GM18505 (cell line): ENCODE results near the gene POLR3GL.
A peak's percentile ranks its signal among the peaks of the same experiment; 100 is the strongest.

ENCODE experiments used
- ATAC-seq: cut with Tn5 transposase; IDR thresholded peaks from one replicate; pipeline ENCODE4 v1.9.1; 2021; ENCODE audit not compliant: unreplicated experiment
- POLR2A ChIP-seq: IDR thresholded peaks from 4 replicates; pipeline ENCODE4 v1.6.1; 2011; ENCODE audit warnings: borderline replicate concordance; ENCODE audit not compliant: insufficient read depth, insufficient read length; ENCODE audit errors: extremely low read depth

Gene POLR3GL

GRCh38 chr1:145956781-145957442 lies 7.6 kb upstream of the POLR3GL start:
- ATAC-seq, result no peak
- TF ChIP-seq POLR2A, result no peak

DNA sequence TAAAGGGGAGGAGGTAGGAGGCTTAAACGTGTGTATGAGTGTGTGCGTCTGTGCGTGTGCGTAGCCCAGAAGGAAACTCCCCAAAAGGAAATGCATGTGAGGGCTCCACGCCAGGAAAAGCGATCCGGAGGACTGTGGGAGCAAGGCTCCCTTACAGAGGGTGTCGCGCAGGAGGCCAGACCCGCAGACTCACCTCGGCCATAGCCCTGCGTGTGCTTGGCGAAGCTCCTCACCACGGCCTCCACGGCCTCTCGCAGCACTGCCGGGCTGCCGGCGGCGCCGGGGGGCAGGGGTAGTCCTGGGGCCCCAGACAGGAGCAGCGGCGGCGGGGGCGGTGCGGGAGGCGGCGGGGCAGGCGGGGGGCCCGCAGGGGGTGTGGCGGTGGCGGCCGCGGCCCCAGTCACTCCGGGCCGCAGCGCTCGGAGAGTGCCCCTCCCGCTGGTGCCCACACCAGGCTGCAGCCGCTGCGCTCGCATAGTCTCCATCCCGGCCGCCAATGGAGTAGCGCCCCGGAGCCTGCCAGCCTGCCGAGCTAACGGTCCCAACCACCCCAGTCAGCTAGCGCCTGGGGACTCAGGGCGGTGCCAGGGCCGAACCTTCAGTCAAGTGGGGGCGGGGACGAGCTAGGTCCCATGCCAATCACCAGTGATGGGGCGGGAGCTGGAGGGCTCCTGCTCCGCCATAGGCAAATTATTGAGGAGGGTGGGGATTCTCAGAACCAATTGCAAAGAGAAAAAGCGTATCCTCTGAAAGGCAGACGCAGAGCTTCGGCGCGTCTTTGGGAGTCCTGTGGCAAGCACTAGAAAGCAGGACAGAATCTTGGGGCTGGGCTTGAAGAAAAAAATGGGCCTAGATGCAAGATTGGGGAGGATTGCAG lies 6.8 kb upstream of the POLR3GL start, which contains the start of gene LIX1L:
TSS of gene LIX1L (minus strand) at position 575 of the 877 bp plus-strand sequence. CDS start at position 485, 90 bp downstream.
- peak; percentile 77 for TF ChIP-seq POLR2A
- peak; percentile 88 for ATAC-seq

DNA sequence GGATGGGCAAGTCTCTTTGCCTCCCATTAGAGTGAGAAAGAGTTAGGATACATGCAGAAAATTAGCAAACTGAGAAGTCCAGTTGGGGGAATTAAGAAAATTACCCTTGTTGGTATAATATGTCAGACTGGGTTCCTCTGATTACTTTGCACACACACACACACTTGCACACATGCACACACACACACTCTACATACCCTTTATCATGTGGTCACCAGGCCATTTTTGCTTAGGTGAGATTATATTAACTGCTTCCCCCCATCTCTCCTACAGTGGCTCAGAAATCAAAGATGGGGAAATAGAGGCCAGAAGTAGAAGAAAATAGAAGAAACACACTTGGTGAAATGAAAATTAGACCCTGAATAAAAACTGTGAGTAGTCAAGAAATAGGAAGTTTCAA lies 5.8 kb upstream of the POLR3GL start:
- TF ChIP-seq POLR2A, result no peak
- ATAC-seq, result no peak

GRCh38 chr1:145959333-145959732 lies 5.2 kb upstream of the POLR3GL start:
- no peak for TF ChIP-seq POLR2A
- no peak for ATAC-seq

DNA sequence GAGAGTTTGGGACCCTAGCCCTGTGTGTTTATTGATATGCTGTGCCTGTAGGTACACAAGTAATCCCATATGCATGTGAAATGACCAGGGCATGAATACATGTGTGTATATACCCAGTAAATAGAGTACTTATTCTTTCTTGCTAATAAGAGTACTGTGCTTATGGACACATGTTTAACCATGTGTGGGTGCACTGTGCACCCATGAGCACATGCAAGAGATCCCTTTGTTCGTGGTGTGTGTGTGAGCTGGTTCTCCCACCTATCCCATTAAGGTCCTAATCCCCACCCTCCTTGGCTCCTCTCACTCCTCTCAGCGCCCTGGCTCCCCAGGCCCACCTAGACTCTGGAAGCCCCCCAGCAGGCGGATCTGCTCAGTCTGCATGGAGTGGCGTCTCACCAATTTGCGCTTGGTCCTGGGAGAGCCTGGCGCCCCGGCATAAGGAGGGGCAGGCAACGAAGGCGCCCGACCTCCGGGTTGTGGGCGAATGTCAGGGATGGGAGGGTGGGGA lies 4.5 kb upstream of the POLR3GL start:
- no peak for ATAC-seq
- TF ChIP-seq POLR2A, result no peak

DNA sequence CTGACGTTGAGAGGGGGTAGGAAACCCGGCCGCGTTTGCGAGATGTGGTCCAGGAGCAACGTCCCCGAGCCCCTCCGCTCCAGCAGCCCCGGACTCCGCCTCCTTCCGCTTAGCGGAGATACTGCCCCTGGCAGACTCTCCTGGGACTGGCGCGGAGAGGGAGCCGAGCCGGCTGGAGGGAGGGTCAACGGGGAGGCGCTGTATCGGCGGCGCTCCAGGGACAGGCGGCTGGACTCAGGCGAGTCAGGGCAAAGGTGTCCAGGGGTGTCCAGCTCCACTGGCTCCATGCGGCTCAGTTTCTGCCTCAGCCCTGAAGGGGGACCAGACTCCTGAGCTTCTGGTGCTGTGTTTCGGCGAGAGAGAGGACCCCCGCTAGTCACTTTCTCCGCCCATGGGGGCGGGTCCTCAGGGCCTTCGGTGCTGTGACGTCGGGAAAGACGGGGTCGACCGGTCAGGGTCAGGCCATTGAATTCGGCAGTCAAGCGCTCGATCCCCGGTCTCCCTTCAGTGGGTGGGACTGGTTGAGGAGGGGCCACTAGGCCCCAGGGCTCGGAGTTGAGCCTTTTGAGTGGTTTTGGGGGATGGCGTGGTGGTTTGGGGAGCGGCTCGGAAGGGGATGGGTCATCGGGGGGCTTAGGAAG lies 3.9 kb upstream of the POLR3GL start:
- TF ChIP-seq POLR2A, result peak; percentile 34
- ATAC-seq, result no peak

DNA sequence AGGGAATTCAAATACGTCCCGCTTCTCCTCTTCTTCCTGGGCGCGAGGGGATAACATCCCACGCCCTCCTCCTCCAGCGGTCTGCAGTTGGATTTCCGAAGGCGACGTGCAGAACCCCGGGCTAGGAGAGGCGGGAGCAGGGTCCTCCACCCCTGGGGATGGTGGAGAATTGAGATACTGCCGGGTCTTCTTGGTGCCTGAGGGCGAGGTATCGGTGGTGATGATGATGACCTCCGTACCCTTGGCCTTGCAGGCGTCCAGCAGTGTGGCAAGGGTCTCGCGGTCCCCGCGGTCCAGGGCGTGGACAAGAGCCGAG lies 3.4 kb upstream of the POLR3GL start:
- ATAC-seq, result no peak
- TF ChIP-seq POLR2A, result no peak

GRCh38 chr1:145961425-145962156 lies 2.9 kb upstream of the POLR3GL start:
- no peak for TF ChIP-seq POLR2A
- ATAC-seq, result no peak

GRCh38 chr1:145962157-145963102 lies 2.1 kb upstream of the POLR3GL start:
- ATAC-seq, result no peak
- no peak for TF ChIP-seq POLR2A

GRCh38 chr1:145963265-145964019 lies 1.0 kb upstream of the POLR3GL start:
- ATAC-seq, result no peak
- TF ChIP-seq POLR2A, result no peak

- TF ChIP-seq POLR2A, result no peak
- no peak for ATAC-seq
These were observed 742 bp downstream of the POLR3GL start for GRCh38 chr1:145965119-145965744.
